WTC11 (cell line): ENCODE results near the gene TRAFD1. TPM values are rescaled to one million over a fixed set of nuclear protein-coding genes. Genes with fewer than 3 reads are reported as not detected.
A peak's percentile ranks its signal among the peaks of the same experiment; 100 is the strongest.

Experiments used
- ATAC-seq: fragments of 200-7000 bp; cut with Tn5 transposase; 2 replicates; pipeline ENCODE4 v1.10.0; 2021; ENCODE audit warnings: mild to moderate bottlenecking, moderate library complexity
- CTCF ChIA-PET: fragments of 300-600 bp; sonication (Branson Sonifier 250); formaldehyde crosslinking; loops from one replicate; lab custom pipeline; 2021; ENCODE audit warnings: antibody characterized with exemption; lab: Charles Lee
- POLR2A ChIA-PET: fragments of 350-600 bp; sonication (Branson Sonifier 250); formaldehyde crosslinking; loops from one replicate; lab custom pipeline; 2021; ENCODE audit warnings: antibody characterized with exemption; lab: Charles Lee
- DNase-seq: peaks from one replicate; pipeline ENCODE4 v3.0.0; 2021; ENCODE audit warnings: low spot score
- H3K27ac Mint-ChIP-seq: 2 replicates; pipeline ENCODE4 v1.8.0; 2021; ENCODE audit warnings: mixed read lengths
- H3K27me3 Mint-ChIP-seq: 2 replicates; pipeline ENCODE4 v1.8.0; 2021; ENCODE audit warnings: low read depth, mild to moderate bottlenecking, moderate library complexity, mixed read lengths
- H3K36me3 Mint-ChIP-seq: 2 replicates; pipeline ENCODE4 v1.8.0; 2021; ENCODE audit warnings: mixed read lengths
- H3K4me1 Mint-ChIP-seq: 2 replicates; pipeline ENCODE4 v1.8.0; 2022; ENCODE audit warnings: mixed read lengths
- H3K4me3 Mint-ChIP-seq: 2 replicates; pipeline ENCODE4 v1.8.0; 2021; ENCODE audit warnings: mild to moderate bottlenecking, moderate library complexity, mixed read lengths
- H3K9me3 Mint-ChIP-seq: 2 replicates; pipeline ENCODE4 v1.8.0; 2021; ENCODE audit warnings: mixed read lengths
- ATF6 ChIP-seq: sonication (generic); formaldehyde crosslinking; IDR thresholded peaks from 2 replicates; pipeline ENCODE4 v1.8.1; 2023; ENCODE audit warnings: mild to moderate bottlenecking, missing genetic modification reagents
- CTCF ChIP-seq: fragments of 200-600 bp; IDR thresholded peaks from 2 replicates; pipeline ENCODE4 v1.8.0; 2022; ENCODE audit warnings: antibody characterized with exemption
- ESRRA ChIP-seq: sonication (generic); formaldehyde crosslinking; IDR thresholded peaks from 2 replicates; pipeline ENCODE4 v1.8.1; 2022; ENCODE audit warnings: mild to moderate bottlenecking, missing genetic modification reagents, borderline replicate concordance
- ETV6 ChIP-seq: sonication (generic); formaldehyde crosslinking; IDR thresholded peaks from 2 replicates; pipeline ENCODE4 v1.8.1; 2022; ENCODE audit warnings: mild to moderate bottlenecking, missing genetic modification reagents
- FOXK1 ChIP-seq: sonication (generic); formaldehyde crosslinking; IDR thresholded peaks from 2 replicates; pipeline ENCODE4 v1.8.0; 2022; ENCODE audit warnings: mild to moderate bottlenecking, moderate library complexity, missing genetic modification reagents
- GABPB1 ChIP-seq: sonication (generic); formaldehyde crosslinking; IDR thresholded peaks from 2 replicates; pipeline ENCODE4 v1.8.1; 2023; ENCODE audit warnings: mild to moderate bottlenecking, missing genetic modification reagents
- GRHL2 ChIP-seq: fragments of 250-450 bp; sonication (Bioruptor Pico); IDR thresholded peaks from 2 replicates; pipeline ENCODE4 v1.8.0; 2022; ENCODE audit warnings: mild to moderate bottlenecking, moderate library complexity; ENCODE audit not compliant: insufficient replicate concordance, severe bottlenecking
- RORB ChIP-seq: fragments of 250-450 bp; sonication (Bioruptor Pico); IDR thresholded peaks from 2 replicates; pipeline ENCODE4 v1.9.0; 2021; ENCODE audit warnings: mild to moderate bottlenecking
- TEAD4 ChIP-seq: sonication (generic); formaldehyde crosslinking; IDR thresholded peaks from 2 replicates; pipeline ENCODE4 v1.8.0; 2022; ENCODE audit warnings: mild to moderate bottlenecking, missing genetic modification reagents
- ZNF121 ChIP-seq: sonication (generic); formaldehyde crosslinking; IDR thresholded peaks from 2 replicates; pipeline ENCODE4 v1.8.0; 2023; ENCODE audit warnings: missing genetic modification reagents
- ZNF219 ChIP-seq: sonication (generic); formaldehyde crosslinking; IDR thresholded peaks from 2 replicates; pipeline ENCODE4 v1.8.0; 2023; ENCODE audit warnings: missing genetic modification reagents, mild to moderate bottlenecking, borderline replicate concordance
- ZNF423 ChIP-seq: fragments of 250-450 bp; sonication (Bioruptor Pico); IDR thresholded peaks from 2 replicates; pipeline ENCODE4 v2.1.2; 2022; ENCODE audit warnings: mild to moderate bottlenecking, moderate library complexity
- ZNF532 ChIP-seq: fragments of 250-450 bp; sonication (Bioruptor Pico); IDR thresholded peaks from 2 replicates; pipeline ENCODE4 v1.9.0; 2021; ENCODE audit warnings: mild to moderate bottlenecking, borderline replicate concordance
- ZNF671 ChIP-seq: fragments of 250-450 bp; sonication (Bioruptor Pico); IDR thresholded peaks from 2 replicates; pipeline ENCODE4 v1.8.0; 2021; ENCODE audit warnings: mild to moderate bottlenecking
- total RNA-seq: library from RNA; stranded (reverse); gene quantifications from 3 replicates; pipeline ENCODE4 v1.2.3, GENCODE V29; 2021
- TF ChIP-seq, protein P1 (sequence below): sonication (generic); formaldehyde crosslinking; IDR thresholded peaks from 2 replicates; pipeline ENCODE4 v1.8.0; 2023; ENCODE audit warnings: missing genetic modification reagents
- TF ChIP-seq, protein P2 (sequence below): fragments of 250-450 bp; sonication (Bioruptor Pico); conservative IDR thresholded peaks from 2 replicates; pipeline ENCODE4 v1.9.0; 2021; ENCODE audit warnings: mild to moderate bottlenecking
- TF ChIP-seq, protein P3 (sequence below): sonication (generic); formaldehyde crosslinking; IDR thresholded peaks from 2 replicates; pipeline ENCODE4 v1.8.1; 2023; ENCODE audit warnings: mild to moderate bottlenecking, missing genetic modification reagents

TRAFD1 gene
- total RNA-seq, 1 experiment from 2014 or later: 25.1 TPM

DNA sequence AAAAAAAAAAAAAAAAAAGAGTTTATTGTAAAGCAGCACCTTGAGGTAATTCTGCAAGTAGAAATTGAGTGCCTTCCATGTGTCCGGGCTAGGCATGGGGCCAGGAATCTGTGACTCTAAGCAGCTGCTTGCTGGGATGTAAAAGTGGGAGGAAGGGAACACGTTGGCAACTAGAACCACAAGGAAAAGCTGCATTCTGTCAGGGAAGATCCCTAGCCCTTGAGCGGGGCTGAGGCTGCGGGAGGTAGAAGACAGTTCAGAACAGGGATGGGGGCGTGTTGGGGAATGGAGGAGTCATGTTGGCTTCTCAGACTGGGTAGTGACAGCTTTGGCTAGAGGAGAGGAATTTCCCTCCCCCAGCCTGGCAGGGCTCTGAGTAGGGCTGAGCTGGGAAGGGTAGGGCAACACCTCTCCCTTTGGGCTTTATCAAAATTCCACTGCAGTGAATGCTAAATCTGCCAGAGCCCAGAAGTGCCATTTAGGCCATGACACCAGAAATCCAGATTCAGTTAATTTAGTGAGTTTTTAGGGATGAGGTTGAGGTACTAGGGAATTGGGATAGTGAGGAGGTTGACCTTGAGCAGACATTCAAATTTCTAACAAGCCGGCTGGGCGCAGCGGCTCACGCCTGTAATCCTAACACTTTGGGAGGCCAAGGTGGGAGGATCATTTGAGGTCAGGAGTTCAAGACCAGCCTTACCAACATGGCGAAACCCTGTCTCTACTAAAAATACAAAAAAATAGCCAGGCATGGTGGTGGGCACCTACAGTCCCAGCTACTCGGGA is 3.4 kb upstream of the TRAFD1 start:
- Mint-ChIP-seq H3K27me3 (peaks cover 2% of the 10 kb centered on the region; the same call in 1 of the 2 replicates), H3K9me3 (no peaks in the 10 kb centered on the region), H3K4me3 (no peak overlapping the region), H3K36me3 (no peaks in the 10 kb centered on the region), H3K27ac (0 out of 2 replicates have a peak overlapping the region, but pooled peaks have one; percentile 76), H3K4me1 (peaks cover 27% of the 10 kb centered on the region)
- DNase-seq: no peak
- ChIA-PET CTCF (interaction anchor here (0.6 kb wide), 2 partner anchors 28 to 351 kb away, joined by 3 read pairs; no protein-coding TSS in a partner anchor), POLR2A (interaction anchor here (0.6 kb wide), 2 partner anchors 118 to 279 kb away, joined by 3 read pairs; no protein-coding TSS in a partner anchor)
- no peak for ATAC-seq
- TF ChIP-seq ATF6: no peak
- no peak for TF ChIP-seq FOXK1
- TF ChIP-seq GABPB1 (CRISPR knock-in tag): no peak
- TF ChIP-seq, protein P1, sequence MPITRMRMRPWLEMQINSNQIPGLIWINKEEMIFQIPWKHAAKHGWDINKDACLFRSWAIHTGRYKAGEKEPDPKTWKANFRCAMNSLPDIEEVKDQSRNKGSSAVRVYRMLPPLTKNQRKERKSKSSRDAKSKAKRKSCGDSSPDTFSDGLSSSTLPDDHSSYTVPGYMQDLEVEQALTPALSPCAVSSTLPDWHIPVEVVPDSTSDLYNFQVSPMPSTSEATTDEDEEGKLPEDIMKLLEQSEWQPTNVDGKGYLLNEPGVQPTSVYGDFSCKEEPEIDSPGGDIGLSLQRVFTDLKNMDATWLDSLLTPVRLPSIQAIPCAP (CRISPR knock-in tag): no peak
- no peak for TF ChIP-seq ZNF671 (CRISPR knock-in tag)
- TF ChIP-seq, protein P2, sequence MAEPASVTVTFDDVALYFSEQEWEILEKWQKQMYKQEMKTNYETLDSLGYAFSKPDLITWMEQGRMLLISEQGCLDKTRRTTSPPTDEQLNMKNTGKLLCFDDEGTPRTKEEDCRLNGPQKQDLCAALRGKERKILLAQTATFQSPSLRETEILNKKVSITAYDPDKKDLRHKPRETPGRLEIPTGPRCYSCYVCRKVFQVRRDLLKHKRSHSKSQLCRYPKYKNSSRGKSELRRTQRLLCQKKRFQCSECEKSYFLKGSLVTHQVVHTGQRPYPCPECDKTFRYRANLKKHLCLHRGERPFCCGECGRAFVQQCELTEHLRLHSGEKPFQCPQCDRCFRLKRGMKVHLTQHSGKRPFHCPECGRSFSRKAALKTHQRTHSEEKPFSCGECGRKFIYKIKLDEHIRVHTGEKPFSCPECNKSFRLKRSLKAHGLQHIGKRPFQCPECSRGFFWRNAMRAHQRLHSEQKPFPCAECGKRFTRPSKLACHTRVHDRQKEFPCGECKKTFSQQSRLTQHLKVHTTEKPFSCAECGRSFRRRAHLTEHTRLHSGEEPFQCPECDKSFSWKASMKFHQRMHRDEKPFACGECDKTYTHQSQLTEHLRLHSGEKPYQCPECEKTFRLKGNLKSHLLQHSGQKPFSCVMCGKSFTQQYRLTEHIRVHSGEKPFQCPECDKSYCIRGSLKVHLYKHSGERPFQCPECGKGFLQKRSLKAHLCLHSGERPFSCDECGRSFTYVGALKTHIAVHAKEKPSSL: no peak
- TF ChIP-seq RORB (CRISPR knock-in tag): no peak
- TF ChIP-seq, protein P3, sequence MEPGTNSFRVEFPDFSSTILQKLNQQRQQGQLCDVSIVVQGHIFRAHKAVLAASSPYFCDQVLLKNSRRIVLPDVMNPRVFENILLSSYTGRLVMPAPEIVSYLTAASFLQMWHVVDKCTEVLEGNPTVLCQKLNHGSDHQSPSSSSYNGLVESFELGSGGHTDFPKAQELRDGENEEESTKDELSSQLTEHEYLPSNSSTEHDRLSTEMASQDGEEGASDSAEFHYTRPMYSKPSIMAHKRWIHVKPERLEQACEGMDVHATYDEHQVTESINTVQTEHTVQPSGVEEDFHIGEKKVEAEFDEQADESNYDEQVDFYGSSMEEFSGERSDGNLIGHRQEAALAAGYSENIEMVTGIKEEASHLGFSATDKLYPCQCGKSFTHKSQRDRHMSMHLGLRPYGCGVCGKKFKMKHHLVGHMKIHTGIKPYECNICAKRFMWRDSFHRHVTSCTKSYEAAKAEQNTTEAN (CRISPR knock-in tag): no peak
- TF ChIP-seq CTCF: no peak
- no peak for TF ChIP-seq ZNF121 (CRISPR knock-in tag)
- TF ChIP-seq ZNF423 (CRISPR knock-in tag): no peak
- TF ChIP-seq ETV6 (CRISPR knock-in tag): no peak
- TF ChIP-seq TEAD4 (CRISPR knock-in tag): no peak
- TF ChIP-seq ESRRA: no peak
- no peak for TF ChIP-seq ZNF532
- no peak for TF ChIP-seq ZNF219 (CRISPR knock-in tag)
- TF ChIP-seq GRHL2 (CRISPR knock-in tag): no peak
